ENCODE results near the gene MYMK. TPM values are rescaled to one million over a fixed set of nuclear protein-coding genes. Genes with fewer than 3 reads are reported as not detected.

The MYMK gene
- total RNA-seq, 1 donor from 2014 or later, result 8.9 TPM

- Histone ChIP-seq H3K9ac (ENCODE audit: low read depth in 1 of 3, low read length in 3 of 3) (no peak overlapping the region), H3K36me3 (ENCODE audit: control insufficient read depth in 3 of 3, insufficient read depth in 3 of 3, low read length in 3 of 3) (peaks cover 6 to 7% (median 6%) of the 10 kb centered on the region in 3 donors), H3K4me3 (ENCODE audit: low read length in 3 of 3) (no peak overlapping the region), H3K9me3 (ENCODE audit: control insufficient read depth in 3 of 3, low read length in 3 of 3) (no peaks in the 10 kb centered on the region), H3K27me3 (ENCODE audit: control insufficient read depth in 3 of 3, insufficient read depth in 3 of 3, low read length in 3 of 3) (no peaks in the 10 kb centered on the region), H3K27ac (ENCODE audit: low read depth, low read length) (no peak overlapping the region), H3K4me1 (ENCODE audit: control insufficient read depth in 3 of 3, insufficient read depth in 3 of 3, low read length in 3 of 3) (no peaks in the 10 kb centered on the region)
Observed at GRCh38 chr9:133471551-133472276, 53.0 kb downstream of the MYMK start.

- H3K9me3 ChIP-seq (ENCODE audit: control insufficient read depth in 3 of 3, low read length in 3 of 3), result no peaks in the 10 kb centered on the region
- H3K27me3 ChIP-seq (ENCODE audit: control insufficient read depth in 3 of 3, insufficient read depth in 3 of 3, low read length in 3 of 3), result no peaks in the 10 kb centered on the region
- H3K4me1 ChIP-seq (ENCODE audit: control insufficient read depth in 3 of 3, insufficient read depth in 3 of 3, low read length in 3 of 3), result no peaks in the 10 kb centered on the region
- H3K27ac ChIP-seq (ENCODE audit: low read depth, low read length), result no peak overlapping the region
- no peak overlapping the region for H3K4me3 ChIP-seq (ENCODE audit: low read length in 3 of 3)
- peaks cover 6 to 7% (median 6%) of the 10 kb centered on the region in 3 donors for H3K36me3 ChIP-seq (ENCODE audit: control insufficient read depth in 3 of 3, insufficient read depth in 3 of 3, low read length in 3 of 3)
- no peak overlapping the region for H3K9ac ChIP-seq (ENCODE audit: low read depth in 1 of 3, low read length in 3 of 3)
Observed at GRCh38 chr9:133470988-133471387, 53.8 kb downstream of the MYMK start.

- no peaks in the 10 kb centered on the region for H3K4me1 ChIP-seq (ENCODE audit: control insufficient read depth in 3 of 3, insufficient read depth in 3 of 3, low read length in 3 of 3)
- H3K27ac ChIP-seq (ENCODE audit: low read depth, low read length), result no peak overlapping the region
- H3K9me3 ChIP-seq (ENCODE audit: control insufficient read depth in 3 of 3, low read length in 3 of 3), result no peaks in the 10 kb centered on the region
- no peak overlapping the region for H3K9ac ChIP-seq (ENCODE audit: low read depth in 1 of 3, low read length in 3 of 3)
- H3K27me3 ChIP-seq (ENCODE audit: control insufficient read depth in 3 of 3, insufficient read depth in 3 of 3, low read length in 3 of 3), result no peaks in the 10 kb centered on the region
- no peak overlapping the region for H3K4me3 ChIP-seq (ENCODE audit: low read length in 3 of 3)
- peaks cover 6 to 8% (median 8%) of the 10 kb centered on the region in 3 donors for H3K36me3 ChIP-seq (ENCODE audit: control insufficient read depth in 3 of 3, insufficient read depth in 3 of 3, low read length in 3 of 3)
Observed at GRCh38 chr9:133470427-133470924, 54.3 kb downstream of the MYMK start.

GRCh38 chr9:133468777-133469421 is 55.9 kb downstream of the MYMK start:
- Histone ChIP-seq H3K4me3 (ENCODE audit: low read length in 3 of 3) (no peak overlapping the region), H3K27me3 (ENCODE audit: control insufficient read depth in 3 of 3, insufficient read depth in 3 of 3, low read length in 3 of 3) (no peaks in the 10 kb centered on the region), H3K27ac (ENCODE audit: low read depth, low read length) (no peak overlapping the region), H3K4me1 (ENCODE audit: control insufficient read depth in 3 of 3, insufficient read depth in 3 of 3, low read length in 3 of 3) (no peaks in the 10 kb centered on the region), H3K9me3 (ENCODE audit: control insufficient read depth in 3 of 3, low read length in 3 of 3) (no peaks in the 10 kb centered on the region), H3K36me3 (ENCODE audit: control insufficient read depth in 3 of 3, insufficient read depth in 3 of 3, low read length in 3 of 3) (peaks cover 9 to 12% (median 11%) of the 10 kb centered on the region in 3 donors), H3K9ac (ENCODE audit: low read depth in 1 of 3, low read length in 3 of 3) (no peak overlapping the region)

GRCh38 chr9:133468374-133468773 is 56.4 kb downstream of the MYMK start:
- Histone ChIP-seq H3K9me3 (ENCODE audit: control insufficient read depth in 3 of 3, low read length in 3 of 3) (no peaks in the 10 kb centered on the region), H3K36me3 (ENCODE audit: control insufficient read depth in 3 of 3, insufficient read depth in 3 of 3, low read length in 3 of 3) (peaks cover 9 to 12% (median 11%) of the 10 kb centered on the region in 3 donors), H3K27ac (ENCODE audit: low read depth, low read length) (no peak overlapping the region), H3K9ac (ENCODE audit: low read depth in 1 of 3, low read length in 3 of 3) (no peak overlapping the region), H3K27me3 (ENCODE audit: control insufficient read depth in 3 of 3, insufficient read depth in 3 of 3, low read length in 3 of 3) (no peaks in the 10 kb centered on the region), H3K4me1 (ENCODE audit: control insufficient read depth in 3 of 3, insufficient read depth in 3 of 3, low read length in 3 of 3) (no peaks in the 10 kb centered on the region), H3K4me3 (ENCODE audit: low read length in 3 of 3) (no peak overlapping the region)

GRCh38 chr9:133467101-133467500 is 57.7 kb downstream of the MYMK start:
- Histone ChIP-seq H3K9me3 (ENCODE audit: control insufficient read depth in 3 of 3, low read length in 3 of 3) (no peaks in the 10 kb centered on the region), H3K36me3 (ENCODE audit: control insufficient read depth in 3 of 3, insufficient read depth in 3 of 3, low read length in 3 of 3) (peaks cover 11 to 12% (median 12%) of the 10 kb centered on the region in 3 donors), H3K27ac (ENCODE audit: low read depth, low read length) (no peak overlapping the region), H3K27me3 (ENCODE audit: control insufficient read depth in 3 of 3, insufficient read depth in 3 of 3, low read length in 3 of 3) (no peaks in the 10 kb centered on the region), H3K9ac (ENCODE audit: low read depth in 1 of 3, low read length in 3 of 3) (no peak overlapping the region), H3K4me3 (ENCODE audit: low read length in 3 of 3) (no peak overlapping the region), H3K4me1 (ENCODE audit: control insufficient read depth in 3 of 3, insufficient read depth in 3 of 3, low read length in 3 of 3) (peaks cover 5 to 8% (median 7%) of the 10 kb centered on the region in 3 donors)

GRCh38 chr9:133465984-133466383 is 58.8 kb downstream of the MYMK start:
- no peak overlapping the region for H3K4me3 ChIP-seq (ENCODE audit: low read length in 3 of 3)
- H3K27ac ChIP-seq (ENCODE audit: low read depth, low read length), result no peak overlapping the region
- H3K27me3 ChIP-seq (ENCODE audit: control insufficient read depth in 3 of 3, insufficient read depth in 3 of 3, low read length in 3 of 3), result no peaks in the 10 kb centered on the region
- H3K9me3 ChIP-seq (ENCODE audit: control insufficient read depth in 3 of 3, low read length in 3 of 3), result no peaks in the 10 kb centered on the region
- H3K9ac ChIP-seq (ENCODE audit: low read depth in 1 of 3, low read length in 3 of 3), result no peak overlapping the region
- peaks cover 16 to 17% (median 16%) of the 10 kb centered on the region in 3 donors for H3K4me1 ChIP-seq (ENCODE audit: control insufficient read depth in 3 of 3, insufficient read depth in 3 of 3, low read length in 3 of 3)
- H3K36me3 ChIP-seq (ENCODE audit: control insufficient read depth in 3 of 3, insufficient read depth in 3 of 3, low read length in 3 of 3), result peaks cover 10 to 12% (median 11%) of the 10 kb centered on the region in 3 donors

GRCh38 chr9:133464638-133465037 is 60.1 kb downstream of the MYMK start:
- H3K4me1 ChIP-seq (ENCODE audit: control insufficient read depth in 3 of 3, insufficient read depth in 3 of 3, low read length in 3 of 3), result peaks cover 22 to 23% (median 22%) of the 10 kb centered on the region in 3 donors
- H3K9ac ChIP-seq (ENCODE audit: low read depth in 1 of 3, low read length in 3 of 3), result no peak overlapping the region
- no peaks in the 10 kb centered on the region for H3K9me3 ChIP-seq (ENCODE audit: control insufficient read depth in 3 of 3, low read length in 3 of 3)
- H3K4me3 ChIP-seq (ENCODE audit: low read length in 3 of 3), result no peak overlapping the region
- peaks cover 10 to 12% (median 11%) of the 10 kb centered on the region in 3 donors for H3K36me3 ChIP-seq (ENCODE audit: control insufficient read depth in 3 of 3, insufficient read depth in 3 of 3, low read length in 3 of 3)
- no peaks in the 10 kb centered on the region for H3K27me3 ChIP-seq (ENCODE audit: control insufficient read depth in 3 of 3, insufficient read depth in 3 of 3, low read length in 3 of 3)
- H3K27ac ChIP-seq (ENCODE audit: low read depth, low read length), result no peak overlapping the region
